A673 (cell line): Measurements from ENCODE around the gene BEGAIN.

Source experiments
- EZH2 ChIP-seq: fragments of 200-600 bp; sonication (generic); IDR thresholded peaks from 2 replicates; pipeline ENCODE4 v1.6.1; 2017; ENCODE audit warnings: borderline replicate concordance, low read depth, mild to moderate bottlenecking, mixed read lengths, antibody characterized with exemption, low read length; ENCODE audit not compliant: poor library complexity, severe bottlenecking
- TF ChIP-seq, protein P1 (sequence below): fragments of 300-800, 200-600 bp; sonication (generic); conservative IDR thresholded peaks from 2 replicates; pipeline ENCODE4 v1.5.1; 2017; ENCODE audit warnings: low read depth, mild to moderate bottlenecking, antibody characterized with exemption, low read length, moderate library complexity, mixed read lengths

DNA sequence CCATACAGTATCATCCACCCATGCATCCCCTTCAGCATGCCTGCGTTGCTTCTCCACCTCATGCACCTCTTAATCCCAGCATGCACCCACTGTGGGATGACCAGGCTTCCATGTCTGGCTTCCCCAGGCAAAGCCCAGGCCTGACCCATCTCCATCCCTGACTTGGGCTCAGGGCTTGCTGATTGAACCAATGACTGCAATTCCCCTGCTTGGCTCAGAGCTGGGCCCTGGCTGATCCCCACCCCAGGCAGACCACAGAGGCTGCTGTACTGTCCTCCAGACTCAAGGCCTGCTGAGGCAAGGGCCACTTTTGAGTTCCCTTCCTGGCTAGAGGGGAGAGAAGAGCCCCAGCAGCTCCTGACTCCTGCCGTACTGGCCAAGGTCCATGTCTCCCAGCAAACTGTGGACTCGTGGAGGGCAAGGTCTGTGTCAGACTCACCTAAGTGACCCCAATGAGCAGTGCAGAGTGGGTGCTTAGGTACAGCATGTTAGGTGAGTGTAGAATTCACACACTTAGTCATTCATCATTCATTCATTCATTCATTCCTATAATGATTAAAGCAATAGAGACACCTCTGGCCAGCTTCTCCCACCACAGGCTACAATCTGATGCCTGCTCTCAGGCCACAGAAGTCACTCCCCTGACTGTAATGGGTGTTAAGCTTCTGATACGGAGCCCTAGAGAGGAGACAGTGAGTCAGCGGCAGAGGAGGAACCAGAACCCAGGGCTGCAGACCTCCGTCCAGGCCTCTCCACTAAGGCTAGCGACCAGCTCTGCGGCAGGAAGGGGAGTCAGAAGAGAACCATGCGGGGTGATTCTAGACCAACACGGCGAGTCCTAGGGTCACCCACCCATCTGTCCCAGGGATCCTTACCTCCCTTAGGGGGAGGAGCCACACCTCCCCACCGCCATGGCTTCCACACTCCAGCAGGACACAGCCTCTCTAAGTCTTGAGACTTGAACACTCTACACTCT is 2.9 kb downstream of the BEGAIN start:
- TF ChIP-seq, protein P1, sequence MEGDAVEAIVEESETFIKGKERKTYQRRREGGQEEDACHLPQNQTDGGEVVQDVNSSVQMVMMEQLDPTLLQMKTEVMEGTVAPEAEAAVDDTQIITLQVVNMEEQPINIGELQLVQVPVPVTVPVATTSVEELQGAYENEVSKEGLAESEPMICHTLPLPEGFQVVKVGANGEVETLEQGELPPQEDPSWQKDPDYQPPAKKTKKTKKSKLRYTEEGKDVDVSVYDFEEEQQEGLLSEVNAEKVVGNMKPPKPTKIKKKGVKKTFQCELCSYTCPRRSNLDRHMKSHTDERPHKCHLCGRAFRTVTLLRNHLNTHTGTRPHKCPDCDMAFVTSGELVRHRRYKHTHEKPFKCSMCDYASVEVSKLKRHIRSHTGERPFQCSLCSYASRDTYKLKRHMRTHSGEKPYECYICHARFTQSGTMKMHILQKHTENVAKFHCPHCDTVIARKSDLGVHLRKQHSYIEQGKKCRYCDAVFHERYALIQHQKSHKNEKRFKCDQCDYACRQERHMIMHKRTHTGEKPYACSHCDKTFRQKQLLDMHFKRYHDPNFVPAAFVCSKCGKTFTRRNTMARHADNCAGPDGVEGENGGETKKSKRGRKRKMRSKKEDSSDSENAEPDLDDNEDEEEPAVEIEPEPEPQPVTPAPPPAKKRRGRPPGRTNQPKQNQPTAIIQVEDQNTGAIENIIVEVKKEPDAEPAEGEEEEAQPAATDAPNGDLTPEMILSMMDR = no peak
- no peak for TF ChIP-seq EZH2
